ENCODE data around the gene EHF. TPM values are rescaled to one million over a fixed set of nuclear protein-coding genes. Genes with fewer than 3 reads are reported as not detected.

EHF gene
- total and polyA plus RNA-seq, 2 of the 8 experiments (the other 6 are each of a cell fraction or from before 2014, with no cell fraction given), result not detected

DNA sequence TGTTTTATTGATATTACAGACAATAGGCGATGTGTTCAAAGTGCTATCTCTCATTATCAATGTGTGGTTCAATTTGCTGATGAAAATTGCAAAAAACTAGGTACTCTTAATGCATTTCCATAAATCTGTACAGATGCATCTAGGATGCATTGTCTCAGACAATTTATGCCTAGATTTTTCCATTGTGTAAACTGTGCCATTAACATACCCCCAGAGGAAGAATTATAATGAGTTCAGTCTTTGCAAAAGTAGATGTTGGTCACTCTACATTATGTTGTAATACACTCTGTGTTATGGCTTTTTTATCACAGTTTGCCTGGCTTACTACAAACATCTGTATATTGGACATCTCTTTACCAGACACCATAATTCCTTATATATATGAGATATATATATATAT lies 62.5 kb downstream of the EHF start (continued):
- TF ChIP-seq, protein P1, sequence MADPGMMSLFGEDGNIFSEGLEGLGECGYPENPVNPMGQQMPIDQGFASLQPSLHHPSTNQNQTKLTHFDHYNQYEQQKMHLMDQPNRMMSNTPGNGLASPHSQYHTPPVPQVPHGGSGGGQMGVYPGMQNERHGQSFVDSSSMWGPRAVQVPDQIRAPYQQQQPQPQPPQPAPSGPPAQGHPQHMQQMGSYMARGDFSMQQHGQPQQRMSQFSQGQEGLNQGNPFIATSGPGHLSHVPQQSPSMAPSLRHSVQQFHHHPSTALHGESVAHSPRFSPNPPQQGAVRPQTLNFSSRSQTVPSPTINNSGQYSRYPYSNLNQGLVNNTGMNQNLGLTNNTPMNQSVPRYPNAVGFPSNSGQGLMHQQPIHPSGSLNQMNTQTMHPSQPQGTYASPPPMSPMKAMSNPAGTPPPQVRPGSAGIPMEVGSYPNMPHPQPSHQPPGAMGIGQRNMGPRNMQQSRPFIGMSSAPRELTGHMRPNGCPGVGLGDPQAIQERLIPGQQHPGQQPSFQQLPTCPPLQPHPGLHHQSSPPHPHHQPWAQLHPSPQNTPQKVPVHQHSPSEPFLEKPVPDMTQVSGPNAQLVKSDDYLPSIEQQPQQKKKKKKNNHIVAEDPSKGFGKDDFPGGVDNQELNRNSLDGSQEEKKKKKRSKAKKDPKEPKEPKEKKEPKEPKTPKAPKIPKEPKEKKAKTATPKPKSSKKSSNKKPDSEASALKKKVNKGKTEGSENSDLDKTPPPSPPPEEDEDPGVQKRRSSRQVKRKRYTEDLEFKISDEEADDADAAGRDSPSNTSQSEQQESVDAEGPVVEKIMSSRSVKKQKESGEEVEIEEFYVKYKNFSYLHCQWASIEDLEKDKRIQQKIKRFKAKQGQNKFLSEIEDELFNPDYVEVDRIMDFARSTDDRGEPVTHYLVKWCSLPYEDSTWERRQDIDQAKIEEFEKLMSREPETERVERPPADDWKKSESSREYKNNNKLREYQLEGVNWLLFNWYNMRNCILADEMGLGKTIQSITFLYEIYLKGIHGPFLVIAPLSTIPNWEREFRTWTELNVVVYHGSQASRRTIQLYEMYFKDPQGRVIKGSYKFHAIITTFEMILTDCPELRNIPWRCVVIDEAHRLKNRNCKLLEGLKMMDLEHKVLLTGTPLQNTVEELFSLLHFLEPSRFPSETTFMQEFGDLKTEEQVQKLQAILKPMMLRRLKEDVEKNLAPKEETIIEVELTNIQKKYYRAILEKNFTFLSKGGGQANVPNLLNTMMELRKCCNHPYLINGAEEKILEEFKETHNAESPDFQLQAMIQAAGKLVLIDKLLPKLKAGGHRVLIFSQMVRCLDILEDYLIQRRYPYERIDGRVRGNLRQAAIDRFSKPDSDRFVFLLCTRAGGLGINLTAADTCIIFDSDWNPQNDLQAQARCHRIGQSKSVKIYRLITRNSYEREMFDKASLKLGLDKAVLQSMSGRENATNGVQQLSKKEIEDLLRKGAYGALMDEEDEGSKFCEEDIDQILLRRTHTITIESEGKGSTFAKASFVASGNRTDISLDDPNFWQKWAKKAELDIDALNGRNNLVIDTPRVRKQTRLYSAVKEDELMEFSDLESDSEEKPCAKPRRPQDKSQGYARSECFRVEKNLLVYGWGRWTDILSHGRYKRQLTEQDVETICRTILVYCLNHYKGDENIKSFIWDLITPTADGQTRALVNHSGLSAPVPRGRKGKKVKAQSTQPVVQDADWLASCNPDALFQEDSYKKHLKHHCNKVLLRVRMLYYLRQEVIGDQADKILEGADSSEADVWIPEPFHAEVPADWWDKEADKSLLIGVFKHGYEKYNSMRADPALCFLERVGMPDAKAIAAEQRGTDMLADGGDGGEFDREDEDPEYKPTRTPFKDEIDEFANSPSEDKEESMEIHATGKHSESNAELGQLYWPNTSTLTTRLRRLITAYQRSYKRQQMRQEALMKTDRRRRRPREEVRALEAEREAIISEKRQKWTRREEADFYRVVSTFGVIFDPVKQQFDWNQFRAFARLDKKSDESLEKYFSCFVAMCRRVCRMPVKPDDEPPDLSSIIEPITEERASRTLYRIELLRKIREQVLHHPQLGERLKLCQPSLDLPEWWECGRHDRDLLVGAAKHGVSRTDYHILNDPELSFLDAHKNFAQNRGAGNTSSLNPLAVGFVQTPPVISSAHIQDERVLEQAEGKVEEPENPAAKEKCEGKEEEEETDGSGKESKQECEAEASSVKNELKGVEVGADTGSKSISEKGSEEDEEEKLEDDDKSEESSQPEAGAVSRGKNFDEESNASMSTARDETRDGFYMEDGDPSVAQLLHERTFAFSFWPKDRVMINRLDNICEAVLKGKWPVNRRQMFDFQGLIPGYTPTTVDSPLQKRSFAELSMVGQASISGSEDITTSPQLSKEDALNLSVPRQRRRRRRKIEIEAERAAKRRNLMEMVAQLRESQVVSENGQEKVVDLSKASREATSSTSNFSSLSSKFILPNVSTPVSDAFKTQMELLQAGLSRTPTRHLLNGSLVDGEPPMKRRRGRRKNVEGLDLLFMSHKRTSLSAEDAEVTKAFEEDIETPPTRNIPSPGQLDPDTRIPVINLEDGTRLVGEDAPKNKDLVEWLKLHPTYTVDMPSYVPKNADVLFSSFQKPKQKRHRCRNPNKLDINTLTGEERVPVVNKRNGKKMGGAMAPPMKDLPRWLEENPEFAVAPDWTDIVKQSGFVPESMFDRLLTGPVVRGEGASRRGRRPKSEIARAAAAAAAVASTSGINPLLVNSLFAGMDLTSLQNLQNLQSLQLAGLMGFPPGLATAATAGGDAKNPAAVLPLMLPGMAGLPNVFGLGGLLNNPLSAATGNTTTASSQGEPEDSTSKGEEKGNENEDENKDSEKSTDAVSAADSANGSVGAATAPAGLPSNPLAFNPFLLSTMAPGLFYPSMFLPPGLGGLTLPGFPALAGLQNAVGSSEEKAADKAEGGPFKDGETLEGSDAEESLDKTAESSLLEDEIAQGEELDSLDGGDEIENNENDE (IDR thresholded peaks at IDR 0.05; ENCODE audit: insufficient replicate concordance, low read length), result no peak
- TF ChIP-seq SP4 (IDR thresholded peaks at IDR 0.05; ENCODE audit: low read length) (no peak), POLR2AphosphoS5 (IDR thresholded peaks at IDR 0.05; ENCODE audit: low read depth, low read length) (no peak), RNF2 (IDR thresholded peaks at IDR 0.05; ENCODE audit: borderline replicate concordance, low read depth, low read length, missing control alignments, poor library complexity, severe bottlenecking) (no peak), TAF7 (optimal IDR thresholded peaks at IDR 0.05; ENCODE audit: borderline replicate concordance, low read depth, low read length) (no peak), RFX5 (IDR thresholded peaks at IDR 0.05; ENCODE audit: borderline replicate concordance, low read depth, low read length) (no peak), RAD21 (IDR thresholded peaks at IDR 0.05 in 1 of 2, conservative IDR thresholded peaks at IDR 0.05 in 1 of 2; ENCODE audit: low read depth in 2 of 2, low read length in 2 of 2) (no peak)
